OCI-LY7 (cell line): ENCODE results near the gene BCAR1. TPM values are rescaled to one million over a fixed set of nuclear protein-coding genes. Genes with fewer than 3 reads are reported as not detected.
A peak's percentile ranks its signal among the peaks of the same experiment; 100 is the strongest.

Source experiments
- BruUV-seq: library from RNA; stranded (reverse); fragments of 400-500 nt; replicated peaks from 2 replicates; lab custom pipeline; 2021; lab: Mats Ljungman, UMichigan
- CTCF ChIA-PET: fragments of 300-600 bp; sonication (Branson Sonifier 250); formaldehyde crosslinking; loops from one replicate; lab custom pipeline; 2022; ENCODE audit warnings: antibody characterized with exemption; ENCODE audit not compliant: unreplicated experiment; lab: Charles Lee
- POLR2A ChIA-PET: fragments of 300-600 bp; sonication (Branson Sonifier 250); formaldehyde crosslinking; loops from one replicate; lab custom pipeline; 2022; ENCODE audit warnings: antibody characterized with exemption; lab: Charles Lee
- DNase-seq: peaks from one replicate; pipeline ENCODE4 v3.0.0-alpha.2; 2015; ENCODE audit warnings: low spot score
- H2AFZ ChIP-seq: fragments of 200-600 bp; sonication (generic), shearing (Covaris generic); 2 replicates; pipeline ENCODE4 v1.6.1; 2014; ENCODE audit warnings: mild to moderate bottlenecking, antibody characterized with exemption, low read length, moderate library complexity
- H3K27ac ChIP-seq: fragments of 200-600 bp; sonication (generic); 2 replicates; pipeline ENCODE4 v1.5.1; 2014; ENCODE audit warnings: mixed run types, low read depth, mild to moderate bottlenecking, moderate library complexity, low read length, inconsistent platforms; ENCODE audit not compliant: poor library complexity, severe bottlenecking
- H3K36me3 ChIP-seq: fragments of 200-600 bp; sonication (generic); 2 replicates; pipeline ENCODE4 v1.6.1; 2014; ENCODE audit warnings: mild to moderate bottlenecking, antibody characterized with exemption, low read length, moderate library complexity, mixed read lengths; ENCODE audit not compliant: insufficient read depth
- H3K4me1 ChIP-seq: fragments of 200-600 bp; sonication (generic); 2 replicates; pipeline ENCODE4 v1.5.1; 2014; ENCODE audit warnings: mild to moderate bottlenecking, low read length; ENCODE audit not compliant: insufficient read depth, poor library complexity, severe bottlenecking
- H3K4me2 ChIP-seq: fragments of 200-600 bp; sonication (generic); 2 replicates; pipeline ENCODE4 v1.6.1; 2014; ENCODE audit warnings: mild to moderate bottlenecking, low read length
- H3K4me3 ChIP-seq: fragments of 200-600 bp; sonication (generic); 2 replicates; pipeline ENCODE4 v1.5.1; 2014; ENCODE audit warnings: mild to moderate bottlenecking, low read depth, low read length; ENCODE audit not compliant: poor library complexity, severe bottlenecking
- H3K79me2 ChIP-seq: fragments of 200-600 bp; sonication (generic); 2 replicates; pipeline ENCODE4 v1.6.1; 2016; ENCODE audit warnings: low read depth, mild to moderate bottlenecking, low read length, moderate library complexity, mixed read lengths; ENCODE audit not compliant: insufficient read depth
- H3K9me2 ChIP-seq: fragments of 200-600 bp; sonication (generic); 2 replicates; pipeline ENCODE4 v1.6.1; 2016; ENCODE audit warnings: mild to moderate bottlenecking, low read length, mixed read lengths; ENCODE audit not compliant: insufficient read depth
- H3K9me3 ChIP-seq: fragments of 200-600 bp; sonication (generic); 2 replicates; pipeline ENCODE4 v1.6.1; 2014; ENCODE audit warnings: mild to moderate bottlenecking, mixed run types, low read length, mixed read lengths
- H4K20me1 ChIP-seq: fragments of 200-600 bp; sonication (generic); 2 replicates; pipeline ENCODE4 v1.6.1; 2014; ENCODE audit warnings: mild to moderate bottlenecking, antibody characterized with exemption, low read length, moderate library complexity, mixed read lengths; ENCODE audit not compliant: insufficient read depth
- CTCF ChIP-seq: fragments of 200-600 bp; sonication (generic); conservative IDR thresholded peaks from 2 replicates; pipeline ENCODE4 v1.5.1; 2014; ENCODE audit warnings: mild to moderate bottlenecking, antibody characterized with exemption, low read length, moderate library complexity, mixed read lengths
- EZH2phosphoT487 ChIP-seq: fragments of 200-600 bp; sonication (generic); IDR thresholded peaks from 2 replicates; pipeline ENCODE4 v1.6.1; 2018; ENCODE audit warnings: low read depth, borderline replicate concordance, mild to moderate bottlenecking, mixed run types, antibody characterized with exemption, low read length, moderate library complexity, mixed read lengths
- intact Hi-C: fragments of 100-400 bp; cut with micrococcal nuclease; formaldehyde crosslinking; loops from one replicate; pipeline ENCODE4 v1.10.0; 2022; ENCODE audit not compliant: unreplicated experiment
- total RNA-seq, 2 experiments: library from RNA; depleted of rRNA in 1 of 2; stranded (reverse); fragments of >200 nt in 1 of 2; shearing (Covaris generic) in 1 of 2; gene quantifications; 2 replicates each; pipeline ENCODE4 v1.2.3, GENCODE V29; 2014 to 2022

Gene BCAR1
- total RNA-seq, 2 experiments from 2014 or later = 10.0 to 15.1 TPM

- TF ChIP-seq EZH2phosphoT487 = no peak
- no peak for TF ChIP-seq CTCF
- no peaks in the 10 kb centered on the region for H3K79me2 ChIP-seq
- H3K4me2 ChIP-seq = peak overlapping the region; percentile 63
- no peak overlapping the region for H3K4me3 ChIP-seq
- no peaks in the 10 kb centered on the region for H3K9me2 ChIP-seq
- H3K9me3 ChIP-seq = no peaks in the 10 kb centered on the region
- no peaks in the 10 kb centered on the region for H3K36me3 ChIP-seq
- no peaks in the 10 kb centered on the region for H3K4me1 ChIP-seq
- H4K20me1 ChIP-seq = no peaks in the 10 kb centered on the region
- no TSS peak for BruUV-seq
- H3K27ac ChIP-seq = no peak overlapping the region
- intact Hi-C loops = no loop called here
- ChIA-PET POLR2A (no interaction called here), CTCF (no interaction called here)
- no peak overlapping the region for H2AFZ ChIP-seq
- DNase-seq = no peak
Measured at GRCh38 chr16:75264457-75264998, 13.1 kb upstream of the BCAR1 start.

- Histone ChIP-seq H3K4me3 (no peak overlapping the region), H3K79me2 (no peaks in the 10 kb centered on the region), H3K4me2 (no peak overlapping the region), H2AFZ (no peak overlapping the region), H3K36me3 (no peaks in the 10 kb centered on the region), H3K4me1 (no peaks in the 10 kb centered on the region), H4K20me1 (no peaks in the 10 kb centered on the region), H3K9me3 (no peaks in the 10 kb centered on the region), H3K9me2 (no peaks in the 10 kb centered on the region), H3K27ac (no peak overlapping the region)
- BruUV-seq = no TSS peak
- intact Hi-C loops = no loop called here
- TF ChIP-seq EZH2phosphoT487 (no peak), CTCF (no peak)
- ChIA-PET CTCF (no interaction called here), POLR2A (no interaction called here)
- no peak for DNase-seq
Measured at GRCh38 chr16:75263963-75264445, 12.6 kb upstream of the BCAR1 start.

DNA sequence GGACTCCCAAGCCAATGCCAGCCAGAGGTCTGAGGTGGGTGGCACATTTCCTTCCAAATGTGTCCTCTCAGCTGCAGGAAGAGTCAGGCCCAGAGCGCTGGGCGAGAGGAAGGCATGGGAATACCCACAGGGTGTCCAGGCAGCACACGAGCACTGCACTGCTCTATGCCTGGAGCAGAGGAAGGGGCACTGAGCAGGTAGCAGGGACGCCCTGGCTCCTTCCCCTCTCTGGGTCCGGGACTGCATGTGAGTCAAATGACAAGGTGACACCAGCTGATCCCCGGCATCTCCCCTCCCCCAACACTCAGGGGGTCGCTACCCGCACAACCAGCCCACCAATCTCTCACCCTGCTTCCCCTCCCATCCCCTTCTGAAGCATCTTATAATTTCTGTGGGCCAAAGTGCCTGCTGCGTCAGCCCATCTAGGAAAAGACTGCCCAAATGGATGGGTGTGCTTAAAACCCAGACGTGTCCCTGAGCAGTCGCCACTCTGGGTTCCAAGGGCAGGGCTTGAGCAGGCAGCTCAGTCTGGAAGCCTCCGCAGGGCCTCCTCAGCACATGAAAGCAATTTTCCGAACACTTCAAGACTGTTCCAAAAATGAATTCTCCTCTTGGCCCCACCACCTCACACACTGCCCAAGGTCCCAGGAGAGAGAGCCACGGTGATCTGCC lies 12.0 kb upstream of the BCAR1 start:
- no peaks in the 10 kb centered on the region for H3K36me3 ChIP-seq
- no peaks in the 10 kb centered on the region for H3K4me1 ChIP-seq
- no peak overlapping the region for H3K4me3 ChIP-seq
- no peaks in the 10 kb centered on the region for H3K9me3 ChIP-seq
- ChIA-PET POLR2A (no interaction called here), CTCF (no interaction called here)
- no peak for TF ChIP-seq EZH2phosphoT487
- no peak for TF ChIP-seq CTCF
- no peak for DNase-seq
- H4K20me1 ChIP-seq = no peaks in the 10 kb centered on the region
- no peak overlapping the region for H3K27ac ChIP-seq
- no peak overlapping the region for H2AFZ ChIP-seq
- H3K79me2 ChIP-seq = no peaks in the 10 kb centered on the region
- H3K9me2 ChIP-seq = no peaks in the 10 kb centered on the region
- intact Hi-C loops = no loop called here
- BruUV-seq = no TSS peak
- no peak overlapping the region for H3K4me2 ChIP-seq
